ENCODE results near the gene STARD13.

The STARD13 gene

GRCh38 chr13:33197541-33197971 is 88.0 kb downstream of the STARD13 start:
- DNase-seq (ENCODE audit: low spot score): no peak

- DNase-seq (ENCODE audit: low spot score): no peak
Observed at GRCh38 chr13:33196767-33197166, 88.8 kb downstream of the STARD13 start.

GRCh38 chr13:33195693-33196464 is 89.7 kb downstream of the STARD13 start:
- no peak for DNase-seq (ENCODE audit: low spot score)

- no peak for DNase-seq (ENCODE audit: low spot score)
Observed at GRCh38 chr13:33194820-33195692, 90.5 kb downstream of the STARD13 start.

GRCh38 chr13:33193428-33193974 is 92.1 kb downstream of the STARD13 start:
- no peak for DNase-seq (ENCODE audit: low spot score)

- no peak for DNase-seq (ENCODE audit: low spot score)
Observed at GRCh38 chr13:33191425-33192210, 93.9 kb downstream of the STARD13 start.

- no peak for DNase-seq (ENCODE audit: low spot score)
Observed at GRCh38 chr13:33189470-33189869, 96.1 kb downstream of the STARD13 start.

GRCh38 chr13:33188093-33188882 is 97.3 kb downstream of the STARD13 start:
- no peak for DNase-seq (ENCODE audit: low spot score)

GRCh38 chr13:33186861-33187291 is 98.7 kb downstream of the STARD13 start:
- no peak for DNase-seq (ENCODE audit: low spot score)

- DNase-seq (ENCODE audit: low spot score): no peak
Observed at GRCh38 chr13:33185853-33186252, 99.7 kb downstream of the STARD13 start.

GRCh38 chr13:33184530-33184929 is 101.0 kb downstream of the STARD13 start:
- no peak for DNase-seq (ENCODE audit: low spot score)

GRCh38 chr13:33184112-33184490 is 101.5 kb downstream of the STARD13 start:
- DNase-seq (ENCODE audit: low spot score): no peak

- no peak for DNase-seq (ENCODE audit: low spot score)
Observed at GRCh38 chr13:33183431-33184111, 102.0 kb downstream of the STARD13 start.

GRCh38 chr13:33182729-33183128 is 102.8 kb downstream of the STARD13 start:
- no peak for DNase-seq (ENCODE audit: low spot score)

- no peak for DNase-seq (ENCODE audit: low spot score)
Observed at GRCh38 chr13:33181264-33181663, 104.3 kb downstream of the STARD13 start.

- no peak for DNase-seq (ENCODE audit: low spot score)
Observed at GRCh38 chr13:33180122-33180804, 105.3 kb downstream of the STARD13 start.

- DNase-seq (ENCODE audit: low spot score): no peak
Observed at GRCh38 chr13:33179463-33179862, 106.1 kb downstream of the STARD13 start.

- no peak for DNase-seq (ENCODE audit: low spot score)
Observed at GRCh38 chr13:33178209-33178840, 107.2 kb downstream of the STARD13 start.

All from HuH-7 (cell line).